ENCODE measurements around the gene ACADS. TPM values are rescaled to one million over a fixed set of nuclear protein-coding genes. Genes with fewer than 3 reads are reported as not detected.

The ACADS gene, protein sequence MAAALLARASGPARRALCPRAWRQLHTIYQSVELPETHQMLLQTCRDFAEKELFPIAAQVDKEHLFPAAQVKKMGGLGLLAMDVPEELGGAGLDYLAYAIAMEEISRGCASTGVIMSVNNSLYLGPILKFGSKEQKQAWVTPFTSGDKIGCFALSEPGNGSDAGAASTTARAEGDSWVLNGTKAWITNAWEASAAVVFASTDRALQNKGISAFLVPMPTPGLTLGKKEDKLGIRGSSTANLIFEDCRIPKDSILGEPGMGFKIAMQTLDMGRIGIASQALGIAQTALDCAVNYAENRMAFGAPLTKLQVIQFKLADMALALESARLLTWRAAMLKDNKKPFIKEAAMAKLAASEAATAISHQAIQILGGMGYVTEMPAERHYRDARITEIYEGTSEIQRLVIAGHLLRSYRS
- total RNA-seq = 11.7 and 22.4 TPM in 2 replicates

DNA sequence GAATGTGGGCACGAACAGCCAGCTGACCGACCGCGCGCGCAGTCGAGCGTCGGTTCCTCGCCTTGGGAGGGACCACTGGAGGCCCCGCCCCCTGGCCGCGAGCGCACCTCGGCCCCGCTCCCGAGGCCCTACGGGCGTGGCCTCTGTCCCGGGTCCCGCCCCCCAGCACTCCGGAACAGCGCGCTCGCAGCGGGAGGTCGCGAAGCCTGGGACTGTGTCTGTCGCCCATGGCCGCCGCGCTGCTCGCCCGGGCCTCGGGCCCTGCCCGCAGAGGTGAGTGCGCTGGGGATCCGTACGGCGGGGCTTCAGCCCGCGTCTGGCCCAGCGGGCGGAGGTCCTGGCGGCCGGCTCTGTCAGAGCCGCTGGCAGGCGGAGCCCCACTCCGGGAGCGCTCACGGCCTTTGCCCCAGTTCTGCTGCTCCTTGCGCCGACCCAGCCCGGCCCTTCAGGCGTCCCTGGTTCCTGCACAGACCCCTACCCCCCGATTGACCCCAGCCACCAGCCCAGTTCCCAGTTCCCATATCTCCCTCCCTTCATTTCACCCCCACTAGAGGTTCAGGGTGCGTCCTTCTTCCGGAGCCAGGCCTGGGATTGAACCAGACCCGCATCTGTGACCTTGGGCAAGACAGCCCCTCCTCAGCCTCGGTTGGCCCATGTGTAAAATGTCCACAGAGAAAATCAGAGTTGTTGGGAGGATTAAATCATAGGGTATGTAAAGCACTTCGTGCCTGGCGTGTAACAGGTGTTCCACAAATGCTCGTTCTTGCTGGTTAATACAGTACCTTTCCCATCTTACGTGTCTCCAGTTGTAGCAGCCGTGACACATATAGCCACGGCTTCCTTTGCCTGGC, at the start of gene ACADS:
Gene ACADS, plus strand, starts transcription at position 168 of the 851 bp plus-strand sequence. Its CDS starts 60 bp downstream, at position 228.

DNA sequence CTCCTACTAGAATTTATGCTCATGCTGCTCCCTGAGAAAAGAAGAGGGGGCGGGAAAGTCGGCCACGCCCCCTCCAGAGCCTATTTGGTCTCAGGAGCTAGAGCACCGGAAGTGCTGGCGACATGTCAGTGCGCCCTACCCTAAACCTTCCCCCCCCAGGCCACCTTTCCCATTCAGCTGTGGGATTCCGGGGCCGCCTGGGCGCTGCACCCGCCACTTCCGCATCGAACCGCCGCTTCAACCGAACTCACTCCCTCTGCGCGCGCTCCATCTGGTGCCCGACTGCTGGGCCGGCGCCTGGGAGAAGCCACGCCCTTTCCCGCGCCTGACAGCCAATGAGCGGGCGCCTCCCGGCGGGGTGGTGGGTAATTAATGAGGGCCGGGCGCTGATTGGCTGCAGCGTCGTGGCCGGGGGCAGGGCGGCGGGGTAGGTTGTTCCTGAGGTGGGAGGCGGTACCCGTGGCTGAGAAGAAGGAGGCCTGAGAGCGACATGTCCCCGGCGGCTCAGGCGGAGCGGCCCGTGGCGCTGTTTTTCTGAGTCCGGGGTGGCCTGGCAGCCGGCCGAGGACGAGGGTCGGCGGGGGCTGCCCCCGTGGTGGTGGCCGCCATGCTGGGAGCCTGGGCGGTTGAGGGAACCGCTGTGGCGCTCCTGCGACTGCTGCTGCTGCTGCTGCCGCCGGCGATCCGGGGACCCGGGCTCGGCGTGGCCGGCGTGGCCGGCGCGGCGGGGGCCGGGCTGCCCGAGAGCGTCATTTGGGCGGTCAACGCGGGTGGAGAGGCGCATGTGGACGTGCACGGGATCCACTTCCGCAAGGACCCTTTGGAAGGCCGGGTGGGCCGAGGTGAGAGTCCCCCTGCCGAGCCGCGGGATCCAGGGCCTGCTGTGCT, 38.7 kb upstream of the ACADS start, which contains the start of gene MLEC:
Gene MLEC, plus strand, starts transcription at position 460 of the 888 bp plus-strand sequence. Its CDS starts 148 bp downstream, at position 608.

DNA sequence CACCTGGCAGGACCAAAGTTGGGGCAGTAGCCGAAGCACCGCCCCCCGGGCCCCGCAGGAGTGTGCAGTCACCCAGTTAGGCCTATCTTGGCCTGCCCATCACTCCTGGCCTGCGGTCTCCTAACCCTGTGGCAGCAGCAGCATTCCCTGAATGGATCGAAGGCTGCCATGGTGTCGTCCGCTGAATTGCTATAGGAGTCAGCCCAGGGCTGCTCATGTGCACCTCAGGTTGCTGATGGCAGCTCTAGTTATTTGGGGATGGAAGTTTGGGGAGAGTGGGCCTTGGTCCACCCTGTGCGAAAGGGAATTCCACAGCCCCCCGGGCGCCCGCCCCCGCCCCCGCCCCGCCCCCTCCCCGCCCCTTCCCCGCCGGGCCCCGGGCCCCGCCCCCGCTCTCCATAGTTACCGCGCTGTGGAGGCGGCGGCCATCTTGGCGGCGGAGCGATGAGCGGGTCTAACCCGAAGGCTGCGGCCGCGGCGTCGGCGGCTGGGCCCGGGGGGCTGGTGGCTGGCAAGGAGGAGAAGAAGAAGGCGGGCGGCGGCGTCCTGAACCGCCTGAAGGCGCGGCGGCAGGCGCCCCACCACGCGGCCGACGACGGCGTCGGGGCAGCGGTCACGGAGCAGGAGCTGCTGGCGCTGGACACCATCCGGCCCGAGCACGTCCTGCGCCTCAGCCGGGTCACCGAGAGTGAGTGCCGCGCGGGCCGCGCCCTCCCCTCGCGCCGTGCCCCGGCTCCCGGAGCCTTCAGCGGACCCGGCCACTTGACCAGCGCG, 15.4 kb upstream of the ACADS start, which contains the start of gene UNC119B:
Gene UNC119B, plus strand, starts transcription at position 428 of the 774 bp plus-strand sequence. Its CDS starts 17 bp downstream, at position 445.

Other genes starting within 250 kb of the ACADS start
- gene DYNLL1, start 229.7 kb upstream of the ACADS start, total RNA-seq = 292 and 308 TPM in 2 replicates
- gene COQ5, start 196.7 kb upstream of the ACADS start, total RNA-seq = 16.8 and 24.9 TPM in 2 replicates
- gene RNF10, start 191.5 kb upstream of the ACADS start, total RNA-seq = 77.6 and 82.1 TPM in 2 replicates
- gene POP5, start 144.4 kb upstream of the ACADS start, total RNA-seq = 20.7 and 28.0 TPM in 2 replicates
- gene CABP1, start 85.2 kb upstream of the ACADS start, total RNA-seq = 0.81 and 2.9 TPM in 2 replicates
- gene MLEC, start 38.7 kb upstream of the ACADS start, total RNA-seq = 70.2 and 85.1 TPM in 2 replicates
- 12.8 and 18.6 TPM in 2 replicates for gene UNC119B, start 15.4 kb upstream of the ACADS start, total RNA-seq
- 4.7 and 6.8 TPM in 2 replicates for gene SPPL3, start 178.5 kb downstream of the ACADS start, total RNA-seq

Measured in cardiac atrium fibroblast (primary cell).